ENCODE data around the gene REPIN1.

The REPIN1 gene

DNA sequence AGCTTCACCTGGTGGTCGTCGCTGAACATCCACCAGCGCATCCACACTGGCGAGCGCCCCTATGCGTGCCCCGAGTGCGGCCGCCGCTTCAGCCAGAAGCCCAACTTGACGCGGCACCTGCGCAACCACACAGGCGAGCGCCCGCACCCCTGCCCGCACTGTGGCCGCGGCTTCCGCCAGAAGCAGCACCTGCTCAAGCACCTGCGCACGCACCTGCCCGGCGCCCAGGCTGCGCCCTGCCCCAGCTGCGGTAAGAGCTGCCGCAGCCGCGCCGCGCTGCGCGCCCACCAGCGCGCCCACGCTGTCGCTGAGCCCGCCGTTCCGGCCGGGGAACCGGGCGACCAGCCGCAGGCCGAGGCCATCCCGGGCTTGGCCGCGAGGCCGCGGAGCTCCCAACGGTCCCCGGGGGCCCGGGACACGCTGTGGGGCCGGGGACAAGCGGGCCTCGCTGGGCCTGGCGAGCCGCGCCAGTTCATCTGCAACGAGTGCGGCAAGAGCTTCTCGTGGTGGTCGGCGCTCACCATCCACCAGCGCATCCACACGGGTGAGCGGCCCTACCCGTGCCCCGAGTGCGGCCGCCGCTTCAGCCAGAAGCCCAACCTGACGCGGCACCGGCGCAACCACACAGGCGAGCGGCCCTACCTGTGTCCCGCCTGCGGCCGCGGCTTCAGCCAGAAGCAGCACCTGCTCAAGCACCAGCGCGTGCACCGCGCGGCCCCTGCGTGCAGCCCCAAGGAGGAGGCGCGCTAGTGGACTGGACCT is 28.9 kb downstream of the REPIN1 start:
- no peak for DNase-seq

DNA sequence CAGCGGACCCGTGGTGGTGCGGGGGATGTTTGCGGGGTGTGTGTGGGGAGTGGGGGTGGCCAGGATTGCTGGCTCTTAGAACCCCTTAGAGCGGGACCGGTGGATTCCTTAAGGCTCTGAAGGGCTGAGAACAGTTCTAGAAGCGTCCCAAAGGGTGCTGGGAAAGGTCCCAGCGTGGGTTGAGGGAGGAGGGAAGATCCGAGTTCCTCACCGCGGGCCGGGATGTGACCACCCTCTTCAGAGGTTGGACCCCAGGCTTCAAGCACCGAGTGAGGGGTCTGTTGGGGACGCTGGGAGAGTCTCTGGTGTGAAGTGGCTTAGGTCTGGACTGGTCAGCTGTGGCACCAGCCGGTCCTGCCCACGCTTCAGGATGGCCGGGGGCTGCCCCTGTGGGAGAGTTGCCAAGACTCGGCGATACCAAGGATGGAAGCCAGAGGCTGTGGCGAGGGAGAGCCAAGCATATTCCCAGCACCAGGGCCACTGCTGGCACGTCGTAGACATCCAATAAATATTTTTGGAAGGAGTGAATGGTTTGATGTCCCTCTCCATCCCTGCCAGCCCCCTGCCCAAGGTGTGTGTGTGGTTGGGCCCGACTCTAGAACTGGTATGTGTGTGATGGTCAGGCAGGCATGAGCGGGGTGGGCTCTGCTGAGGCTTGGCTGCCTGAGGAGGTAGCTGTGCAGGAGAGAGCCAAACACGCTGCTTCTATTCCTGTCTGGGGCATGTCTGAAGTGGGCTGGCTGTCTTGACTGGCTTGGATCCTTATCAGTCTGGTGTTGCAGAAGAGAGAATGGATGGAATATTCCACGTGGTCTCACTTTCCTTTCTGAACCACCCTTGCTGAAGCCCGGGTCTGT is 29.7 kb downstream of the REPIN1 start:
- DNase-seq = no peak

DNA sequence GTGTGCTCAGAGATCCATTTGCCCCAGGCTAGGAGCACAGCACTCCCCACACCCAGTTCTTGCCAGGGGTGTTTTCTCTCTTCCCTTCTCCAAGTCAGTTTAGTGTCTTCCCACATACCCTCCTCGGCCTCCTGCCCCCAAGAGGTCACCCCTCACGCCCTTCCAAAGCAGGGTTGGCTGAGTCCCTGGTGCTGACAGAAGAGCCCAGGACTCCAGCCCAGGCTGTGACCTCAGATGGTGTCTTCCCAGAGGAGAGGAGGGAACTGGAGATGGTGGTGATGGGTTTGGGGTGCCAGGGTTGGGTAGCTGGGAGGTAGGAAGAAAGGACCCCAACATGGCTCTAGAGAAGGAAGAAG is 30.3 kb downstream of the REPIN1 start:
- no peak for DNase-seq

DNA sequence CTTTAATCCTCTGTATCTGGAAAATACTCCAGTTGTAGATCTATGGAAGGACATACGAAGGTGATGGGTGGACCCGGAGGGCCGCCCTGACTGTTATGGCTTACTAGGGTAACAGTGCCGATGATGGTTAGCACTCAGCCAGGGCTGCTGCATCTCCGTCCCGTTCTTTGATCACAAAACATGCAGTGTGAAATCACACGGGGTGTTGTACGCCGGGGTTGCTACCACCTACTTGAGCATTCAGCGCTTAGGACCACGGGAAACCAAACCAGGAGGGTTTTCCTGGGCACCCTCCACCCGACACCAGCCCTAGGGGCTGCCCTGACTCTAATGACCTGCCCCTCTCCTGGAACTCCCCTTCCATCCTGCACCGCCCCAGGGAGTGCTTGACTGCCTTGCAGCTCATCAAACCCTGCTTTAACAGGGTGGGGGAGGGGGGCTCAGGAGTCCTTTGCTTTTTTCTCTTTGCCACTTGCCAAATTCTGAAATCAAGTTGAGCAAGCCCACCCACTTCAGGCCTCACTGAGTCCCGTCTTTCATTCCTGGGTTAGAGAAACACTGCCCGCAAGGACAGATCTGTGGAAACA is 30.9 kb downstream of the REPIN1 start:
- DNase-seq = no peak

DNA sequence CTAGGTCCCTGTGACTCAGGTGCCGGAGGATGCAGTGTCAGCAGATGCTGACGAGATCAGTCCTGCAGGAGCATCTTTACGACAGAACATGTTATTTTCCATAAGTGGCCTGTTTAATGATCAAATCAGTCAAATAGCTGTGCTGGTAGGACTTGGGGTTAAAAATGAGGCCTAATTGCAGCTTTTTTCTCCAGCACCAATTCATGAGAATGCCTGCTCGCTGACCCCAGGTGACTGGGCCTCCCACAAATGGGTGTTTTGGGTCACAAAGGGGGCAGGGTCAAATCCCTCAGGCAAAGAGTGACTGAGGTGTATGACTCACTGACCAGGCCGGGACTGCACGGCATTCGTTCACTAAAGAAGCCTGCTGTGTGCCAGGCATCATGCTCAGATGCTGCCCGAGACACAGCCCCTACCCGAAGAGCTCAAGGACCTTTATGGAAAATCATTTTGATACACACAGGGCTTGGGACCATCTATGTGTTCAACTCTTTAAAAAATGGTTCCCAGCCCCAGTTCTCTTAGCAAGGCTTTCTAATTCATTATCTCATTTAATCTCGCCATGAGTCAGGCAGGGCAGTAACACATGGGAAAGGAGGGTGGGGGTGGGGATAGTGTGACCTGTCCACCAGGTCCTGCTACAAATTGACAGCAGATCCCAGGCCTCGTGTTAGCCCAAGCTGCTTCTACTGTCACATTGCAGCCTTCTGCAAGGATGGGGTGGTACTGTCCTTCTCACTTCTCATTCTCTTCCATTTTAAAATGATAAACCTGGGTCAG is 31.6 kb downstream of the REPIN1 start:
- no peak for DNase-seq

DNA sequence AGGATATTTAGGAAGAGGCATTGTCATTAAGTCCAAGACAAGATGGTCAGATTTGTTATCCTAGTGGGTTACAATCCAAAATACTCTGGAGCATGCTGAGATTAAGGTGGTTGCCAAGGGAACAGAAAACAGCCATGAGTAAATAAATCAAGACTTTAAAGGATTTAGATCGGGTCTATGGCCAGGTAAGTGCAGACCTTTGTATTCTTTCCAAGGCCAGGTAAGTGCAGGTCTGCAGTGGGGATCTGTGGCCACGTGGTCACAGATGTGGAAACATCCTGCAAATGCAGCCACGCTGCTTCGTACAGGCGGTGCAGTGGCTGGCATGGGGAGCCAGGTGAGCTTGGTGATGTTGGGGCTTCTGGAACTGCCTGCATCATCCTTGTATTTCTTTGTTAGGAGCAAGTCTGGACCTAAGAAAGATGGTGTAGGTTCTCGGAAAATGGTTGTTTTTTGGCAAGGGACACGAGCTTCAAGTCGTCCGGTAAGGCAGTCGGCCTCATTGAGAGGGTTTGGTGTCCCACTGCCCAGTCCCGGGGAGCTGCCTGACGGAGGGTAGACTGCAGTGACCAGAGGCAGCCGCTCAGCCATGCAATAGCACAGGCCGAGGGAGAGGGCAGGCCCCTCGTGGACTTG is 32.3 kb downstream of the REPIN1 start:
- no peak for DNase-seq

DNA sequence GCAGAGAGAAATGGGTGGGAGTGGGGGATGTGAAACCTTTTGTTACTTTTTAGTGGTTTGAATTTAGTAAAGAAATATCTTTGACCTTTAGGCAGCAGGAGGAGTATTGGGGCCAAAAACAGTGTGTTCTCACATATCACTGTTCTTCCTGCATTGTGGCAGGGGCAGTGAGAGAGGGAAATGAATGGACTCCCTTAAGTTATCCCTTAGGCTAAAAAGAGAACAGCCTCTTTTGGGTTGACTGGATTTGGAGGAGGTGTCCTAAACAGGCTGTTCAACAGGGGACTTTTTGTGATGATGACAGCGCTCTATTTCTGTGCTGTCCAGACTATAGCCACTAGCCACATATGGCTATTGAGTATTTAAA is 32.8 kb downstream of the REPIN1 start:
- no peak for DNase-seq

DNA sequence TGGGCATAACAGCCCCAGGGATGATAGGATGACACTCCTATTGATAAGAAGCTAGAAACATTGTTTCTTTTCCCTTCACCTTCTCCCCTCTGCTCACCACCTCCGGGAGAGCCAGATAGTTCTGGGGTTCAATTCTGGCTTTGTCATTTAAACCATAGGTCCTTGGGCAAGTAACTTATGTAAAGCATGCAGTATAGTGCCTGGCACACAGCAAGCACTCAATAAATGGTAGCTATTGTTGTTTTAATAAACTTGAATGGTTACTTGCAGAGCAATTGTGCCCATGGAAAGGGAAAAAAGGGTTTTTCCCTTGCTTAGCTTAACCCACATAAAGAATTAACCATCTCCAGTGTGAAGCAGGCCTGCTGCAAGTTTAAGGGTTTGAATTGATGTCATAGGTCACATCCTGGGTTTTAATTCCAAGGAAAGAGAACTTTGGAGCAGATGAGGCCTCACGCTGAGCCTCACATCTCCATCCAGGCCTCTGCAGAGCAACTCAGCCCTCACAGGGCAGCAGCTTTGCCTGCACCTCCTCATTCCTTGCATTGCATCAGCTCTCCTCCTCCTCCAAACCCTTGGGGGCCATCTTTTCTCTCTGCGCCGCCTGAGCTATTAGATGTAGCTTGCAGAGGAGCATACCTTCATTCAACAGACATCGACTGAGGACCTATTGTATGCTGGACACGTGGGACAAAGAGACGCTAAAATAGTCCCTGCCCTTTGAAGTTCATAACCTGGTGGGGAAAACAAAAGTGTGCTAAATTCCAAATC is 33.4 kb downstream of the REPIN1 start:
- no peak for DNase-seq

DNA sequence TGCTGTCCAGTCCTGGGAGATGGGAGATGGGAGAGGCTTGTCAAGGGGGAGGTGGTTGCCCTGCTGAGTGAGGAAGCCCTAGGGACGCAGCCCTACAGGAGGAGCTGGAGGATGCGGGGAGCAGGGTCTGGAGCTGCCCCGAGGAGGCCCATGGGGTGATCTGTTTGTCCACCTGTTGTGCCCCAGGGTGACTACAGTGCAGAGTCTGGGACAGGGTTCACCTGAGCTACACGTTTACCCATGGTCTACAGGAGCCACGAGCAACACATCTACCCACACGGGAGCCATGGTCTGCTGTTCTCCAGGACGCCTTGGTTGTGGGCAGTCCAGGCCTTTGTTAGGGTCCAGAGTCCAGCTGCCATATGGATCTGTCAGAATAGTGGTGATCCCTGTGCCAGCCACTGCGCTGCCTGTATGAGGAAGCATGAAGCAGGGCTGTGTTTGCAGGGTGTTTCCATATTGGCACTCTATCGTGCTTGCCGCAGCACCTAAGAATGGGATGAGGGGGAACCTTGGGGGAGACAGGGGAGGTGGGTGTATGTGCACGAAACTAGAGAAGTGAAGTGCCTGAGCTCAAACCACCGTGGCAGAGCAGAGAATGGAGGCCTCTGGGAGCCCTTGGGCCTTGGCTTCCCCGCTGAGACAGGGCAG is 34.2 kb downstream of the REPIN1 start:
- no peak for DNase-seq

DNA sequence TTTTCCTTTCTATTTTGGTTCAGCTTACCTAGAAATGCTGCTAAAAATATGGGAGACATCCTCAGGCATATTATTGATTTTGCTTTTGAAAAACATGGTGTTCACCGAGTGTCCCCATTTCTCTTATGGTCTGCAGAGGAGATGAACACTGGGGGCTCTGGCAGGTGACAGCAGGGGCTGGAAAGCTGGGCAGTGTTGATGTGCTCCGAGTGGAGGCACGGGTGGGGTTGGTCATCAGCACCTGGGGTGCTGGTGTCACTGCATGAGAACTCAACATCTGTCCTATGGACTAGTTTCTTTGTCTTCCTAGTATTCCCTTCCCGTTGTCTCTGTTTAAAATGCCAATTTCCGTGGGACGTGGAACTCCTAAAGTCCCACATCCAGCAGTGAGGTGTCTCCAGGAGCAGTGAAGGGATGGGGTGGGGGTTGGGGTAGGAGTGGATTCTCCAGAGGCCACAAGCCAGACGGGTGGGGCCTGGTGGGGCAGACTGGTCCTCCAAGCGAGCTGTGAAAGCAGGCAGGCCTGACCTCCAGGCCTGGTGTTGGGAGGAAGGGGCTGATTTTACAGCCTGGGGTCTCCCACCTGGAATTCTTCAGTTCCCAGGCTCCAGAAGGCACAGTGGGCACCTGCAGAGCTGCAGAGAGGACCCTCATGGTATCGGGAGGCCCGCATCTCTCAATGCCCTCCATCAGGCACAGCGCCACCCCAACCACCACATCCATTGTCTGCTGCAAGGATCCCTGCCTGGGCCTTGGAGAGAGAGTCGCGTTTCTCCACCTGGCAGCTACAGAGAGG is 35.0 kb downstream of the REPIN1 start:
- no peak for DNase-seq

DNA sequence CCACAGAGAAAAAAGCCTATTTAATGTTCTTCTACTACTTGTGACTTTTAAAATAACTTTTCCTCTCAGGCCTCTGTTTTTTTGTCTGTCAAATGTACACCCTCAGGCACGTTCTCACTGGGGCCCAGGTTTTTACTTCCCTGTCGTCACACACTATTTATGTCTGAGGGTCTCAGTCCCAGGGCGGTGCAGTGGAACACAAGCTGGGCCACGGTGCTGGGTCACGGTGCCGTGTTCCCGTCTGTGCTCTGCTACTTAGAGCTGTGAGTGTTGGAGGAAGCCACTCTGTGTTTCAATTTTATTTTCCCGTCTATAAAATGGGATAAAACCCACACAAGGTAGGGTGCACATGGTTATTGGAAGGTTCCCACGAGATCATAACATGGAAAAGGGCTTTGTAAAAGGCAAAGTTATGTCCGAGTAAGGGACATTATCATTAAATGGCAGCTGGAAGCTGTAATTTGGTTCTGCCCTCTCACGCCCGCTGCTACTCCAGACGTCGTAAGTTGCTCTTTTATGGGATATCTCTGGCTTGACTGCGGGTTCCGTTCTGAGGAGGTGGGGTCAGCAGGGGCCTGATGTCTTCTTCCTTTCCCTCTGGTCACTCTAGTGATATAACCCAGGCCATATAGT is 35.7 kb downstream of the REPIN1 start:
- DNase-seq = peak; percentile 46

DNA sequence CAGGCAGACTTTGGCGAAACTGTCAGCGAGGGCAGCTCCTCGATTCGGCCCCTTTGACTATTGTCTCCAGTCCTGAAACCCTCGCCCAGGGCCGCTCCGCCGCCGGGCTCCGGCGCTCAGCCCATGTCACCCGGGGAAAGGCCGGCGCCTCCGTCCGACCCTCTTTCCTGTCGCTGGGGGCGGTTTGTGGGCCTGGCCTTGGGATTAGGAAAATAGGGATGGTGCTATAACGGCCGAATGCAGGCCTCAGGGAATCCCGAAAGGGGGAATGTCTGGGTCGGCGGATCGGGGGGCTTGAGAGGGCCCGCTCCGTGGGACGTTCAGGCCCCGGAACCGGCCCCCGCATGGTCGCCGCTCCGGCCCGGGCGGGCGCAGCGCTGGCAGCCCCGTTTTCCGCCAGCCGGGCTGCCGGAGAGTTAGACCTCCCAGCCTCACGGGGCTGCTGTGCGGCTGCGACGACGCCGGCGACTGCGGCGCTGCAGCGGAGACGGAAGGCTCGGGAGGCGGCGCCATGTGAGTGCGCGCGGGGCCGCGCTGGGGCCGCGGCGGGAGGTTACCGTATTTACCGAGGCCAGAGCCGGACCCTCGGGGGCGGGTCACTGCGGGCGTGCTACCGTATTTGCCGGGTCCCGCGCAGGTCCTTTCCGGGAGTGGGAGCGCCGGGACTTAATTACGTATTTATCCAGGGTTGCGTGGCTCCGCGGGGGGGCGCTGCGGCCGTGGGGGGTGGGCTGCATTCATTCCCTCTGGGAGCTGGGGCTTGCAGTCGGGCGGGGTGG is 36.4 kb downstream of the REPIN1 start:
- peak; percentile 82 for DNase-seq

DNA sequence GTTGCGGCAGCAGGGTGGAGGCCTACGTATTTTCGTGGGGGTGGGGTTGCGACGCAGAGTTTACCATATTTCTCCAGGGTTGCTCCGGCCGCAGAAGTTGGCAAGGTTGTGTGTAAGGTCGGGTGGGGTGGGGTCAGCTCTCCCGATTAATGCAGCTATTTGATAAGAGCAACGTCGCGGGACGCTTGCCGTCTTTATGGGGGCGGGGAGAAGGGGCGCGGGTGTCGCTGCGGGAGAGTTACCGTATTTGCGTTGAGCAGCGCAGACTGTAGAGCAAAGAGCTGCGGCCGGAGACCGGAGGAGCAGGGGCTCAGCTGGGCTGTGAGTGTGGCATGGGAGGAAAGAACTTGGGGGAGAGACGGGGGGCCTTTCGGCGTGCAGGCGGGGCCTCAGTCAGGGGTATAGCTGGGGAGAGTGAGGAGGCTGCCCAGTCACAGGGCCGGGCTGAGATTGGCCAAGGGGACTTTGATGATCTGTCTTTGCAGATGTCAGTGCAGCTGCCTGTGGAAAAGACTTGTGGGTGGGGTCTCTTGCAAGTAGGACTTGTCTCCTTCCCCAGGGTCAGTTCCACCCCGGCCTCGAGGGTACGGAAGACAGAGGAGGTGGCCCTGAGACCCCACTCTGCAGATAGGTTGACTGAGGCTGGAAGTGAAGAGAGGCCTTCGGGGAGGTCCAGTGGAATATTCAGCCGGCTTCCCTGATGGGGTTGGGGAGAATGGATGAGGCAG is 37.1 kb downstream of the REPIN1 start:
- no peak for DNase-seq

DNA sequence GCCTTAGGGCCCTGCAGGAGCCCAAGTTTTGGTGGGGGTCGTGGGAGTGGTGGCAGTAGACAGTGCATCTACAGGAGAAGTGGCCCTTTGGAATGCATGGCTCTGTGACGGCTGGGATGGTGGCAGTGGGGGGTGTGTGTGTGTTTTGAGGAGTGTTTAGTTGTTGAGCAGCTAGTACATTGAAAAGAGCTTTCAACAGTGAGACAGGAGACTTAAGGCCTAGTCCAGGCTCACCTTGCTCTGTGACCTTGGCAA is 37.6 kb downstream of the REPIN1 start:
- DNase-seq = no peak

DNA sequence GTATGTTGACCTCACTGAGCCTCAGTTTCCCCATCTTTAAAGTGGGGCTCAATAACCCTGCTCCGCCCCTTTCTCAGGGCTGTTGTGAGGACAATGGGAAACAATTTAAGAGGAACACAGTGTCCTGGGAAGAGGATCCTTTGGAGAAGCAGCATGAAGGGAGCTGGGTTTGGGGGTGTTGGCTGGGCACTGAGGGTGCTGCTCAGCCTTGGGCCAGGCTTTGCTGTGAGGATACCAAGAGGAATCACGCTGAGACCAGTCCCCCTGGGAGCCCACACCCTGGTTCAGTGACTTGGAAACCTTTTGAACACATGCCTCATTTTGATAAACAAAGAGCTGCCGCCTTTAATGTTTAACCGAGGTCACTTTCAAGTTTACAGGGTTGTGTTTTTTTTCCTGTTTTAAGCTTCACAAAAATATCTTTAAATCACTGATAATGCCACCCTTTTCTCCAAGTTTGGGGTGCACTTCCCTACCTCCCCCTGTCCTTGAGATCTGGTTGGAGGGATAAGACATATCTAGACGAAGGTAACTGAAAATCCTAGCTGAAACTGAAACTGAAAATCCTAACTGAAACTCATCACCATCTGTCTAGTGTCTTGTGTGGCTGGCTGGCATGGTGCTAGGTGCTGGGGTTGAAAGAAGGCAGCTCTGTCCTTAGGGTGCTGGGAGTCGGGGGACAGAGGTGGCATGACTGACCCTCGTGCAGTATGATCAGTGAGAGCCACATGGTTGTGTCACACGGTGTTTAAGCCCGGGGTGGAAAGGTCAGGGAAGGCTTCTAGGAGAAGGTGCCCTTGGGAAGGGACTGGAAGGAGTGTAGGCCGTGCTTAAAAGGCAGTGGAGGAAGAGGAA is 38.2 kb downstream of the REPIN1 start:
- peak; percentile 50 for DNase-seq

DNA sequence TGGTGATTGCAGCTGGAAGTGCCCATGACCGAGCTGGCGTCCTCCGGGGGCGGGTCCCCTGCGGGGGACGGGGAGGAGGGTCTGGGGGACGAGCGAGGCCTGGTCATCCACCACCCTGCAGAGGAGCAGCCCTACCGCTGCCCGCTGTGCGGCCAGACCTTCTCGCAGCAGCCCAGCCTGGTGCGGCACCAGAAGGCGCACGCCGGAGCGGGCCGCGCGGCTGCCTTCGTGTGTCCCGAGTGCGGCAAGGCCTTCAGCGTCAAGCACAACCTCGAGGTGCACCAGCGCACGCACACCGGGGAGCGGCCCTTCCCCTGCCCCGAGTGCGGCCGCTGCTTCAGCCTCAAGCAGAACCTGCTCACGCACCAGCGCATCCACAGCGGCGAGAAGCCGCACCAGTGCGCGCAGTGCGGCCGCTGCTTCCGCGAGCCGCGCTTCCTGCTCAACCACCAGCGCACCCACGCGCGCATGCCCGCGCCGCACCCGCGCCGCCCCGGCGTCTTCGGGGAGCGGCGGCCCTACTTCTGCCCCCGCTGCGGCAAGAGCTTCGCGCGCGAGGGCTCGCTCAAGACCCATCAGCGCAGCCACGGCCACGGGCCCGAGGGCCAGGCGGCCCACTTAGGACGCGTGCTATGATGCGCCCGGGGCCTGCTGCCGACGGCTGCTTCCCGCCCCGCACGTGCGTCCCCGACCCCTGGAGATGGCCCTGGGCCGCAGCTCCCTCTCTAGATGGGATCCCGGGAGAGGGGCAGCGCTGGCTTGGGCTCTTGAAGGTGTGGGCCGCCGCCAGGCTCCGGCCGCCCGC is 39.2 kb downstream of the REPIN1 start:
- no peak for DNase-seq
